Ishikawa (cell line): ENCODE measurements around the gene PATE2.

Experiments
- CEBPB ChIP-seq: IDR thresholded peaks from 2 replicates; pipeline ENCODE4 v1.6.1; 2012
- RAD21 ChIP-seq: IDR thresholded peaks from 2 replicates; pipeline ENCODE4 v1.6.1; 2012; ENCODE audit warnings: low read depth
- TAF1 ChIP-seq: IDR thresholded peaks from 2 replicates; pipeline ENCODE4 v1.6.1; 2012; ENCODE audit warnings: low read depth, mild to moderate bottlenecking
- TCF12 ChIP-seq: IDR thresholded peaks from 2 replicates; pipeline ENCODE4 v1.6.1; 2012; ENCODE audit warnings: low read depth
- TEAD4 ChIP-seq: IDR thresholded peaks from 2 replicates; pipeline ENCODE4 v1.6.1; 2012
- YY1 ChIP-seq: IDR thresholded peaks from 2 replicates; pipeline ENCODE4 v1.6.1; 2012; ENCODE audit warnings: low read depth
- TF ChIP-seq, protein P1 (sequence below): IDR thresholded peaks from 2 replicates; pipeline ENCODE4 v1.6.1; 2012; ENCODE audit warnings: low read depth, mild to moderate bottlenecking

DNA sequence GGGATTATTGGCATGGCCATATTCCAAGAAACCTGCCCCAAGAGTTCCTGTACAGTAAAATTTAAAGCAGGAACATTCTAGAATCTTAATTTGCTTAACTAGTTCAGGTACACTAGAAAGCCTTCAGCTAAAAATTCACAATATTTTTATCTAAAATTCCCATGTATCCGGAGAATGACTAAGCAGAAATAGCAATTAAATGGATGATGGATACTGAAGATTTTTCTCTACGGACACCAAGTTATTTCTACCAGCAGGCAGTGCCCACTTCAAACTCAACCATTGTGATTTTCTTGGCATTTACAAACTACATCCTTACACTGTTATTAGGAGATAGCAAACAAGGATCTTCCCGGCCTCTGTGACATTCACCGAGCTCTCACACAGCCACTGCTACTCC is 12.2 kb upstream of the PATE2 start:
- TF ChIP-seq TCF12 = no peak
- TF ChIP-seq YY1 = no peak
- no peak for TF ChIP-seq CEBPB
- no peak for TF ChIP-seq TAF1
- no peak for TF ChIP-seq RAD21
- TF ChIP-seq TEAD4 = no peak
- TF ChIP-seq, protein P1, sequence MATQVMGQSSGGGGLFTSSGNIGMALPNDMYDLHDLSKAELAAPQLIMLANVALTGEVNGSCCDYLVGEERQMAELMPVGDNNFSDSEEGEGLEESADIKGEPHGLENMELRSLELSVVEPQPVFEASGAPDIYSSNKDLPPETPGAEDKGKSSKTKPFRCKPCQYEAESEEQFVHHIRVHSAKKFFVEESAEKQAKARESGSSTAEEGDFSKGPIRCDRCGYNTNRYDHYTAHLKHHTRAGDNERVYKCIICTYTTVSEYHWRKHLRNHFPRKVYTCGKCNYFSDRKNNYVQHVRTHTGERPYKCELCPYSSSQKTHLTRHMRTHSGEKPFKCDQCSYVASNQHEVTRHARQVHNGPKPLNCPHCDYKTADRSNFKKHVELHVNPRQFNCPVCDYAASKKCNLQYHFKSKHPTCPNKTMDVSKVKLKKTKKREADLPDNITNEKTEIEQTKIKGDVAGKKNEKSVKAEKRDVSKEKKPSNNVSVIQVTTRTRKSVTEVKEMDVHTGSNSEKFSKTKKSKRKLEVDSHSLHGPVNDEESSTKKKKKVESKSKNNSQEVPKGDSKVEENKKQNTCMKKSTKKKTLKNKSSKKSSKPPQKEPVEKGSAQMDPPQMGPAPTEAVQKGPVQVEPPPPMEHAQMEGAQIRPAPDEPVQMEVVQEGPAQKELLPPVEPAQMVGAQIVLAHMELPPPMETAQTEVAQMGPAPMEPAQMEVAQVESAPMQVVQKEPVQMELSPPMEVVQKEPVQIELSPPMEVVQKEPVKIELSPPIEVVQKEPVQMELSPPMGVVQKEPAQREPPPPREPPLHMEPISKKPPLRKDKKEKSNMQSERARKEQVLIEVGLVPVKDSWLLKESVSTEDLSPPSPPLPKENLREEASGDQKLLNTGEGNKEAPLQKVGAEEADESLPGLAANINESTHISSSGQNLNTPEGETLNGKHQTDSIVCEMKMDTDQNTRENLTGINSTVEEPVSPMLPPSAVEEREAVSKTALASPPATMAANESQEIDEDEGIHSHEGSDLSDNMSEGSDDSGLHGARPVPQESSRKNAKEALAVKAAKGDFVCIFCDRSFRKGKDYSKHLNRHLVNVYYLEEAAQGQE = no peak
